Duodenal mucosa (tissue), 2 donors: ENCODE data around the gene GGACT.

ENCODE experiments used
- H3K27ac ChIP-seq: one replicate; pipeline ENCODE4 v1.7.0; 2013; ENCODE audit warnings: low read depth, low read length
- H3K27me3 ChIP-seq, 2 donors: one replicate each; pipeline ENCODE4 v1.7.0; 2013; ENCODE audit warnings: low read length in 2 of 2, control low read depth in 1 of 2; ENCODE audit not compliant: insufficient read depth in 2 of 2, control insufficient read depth in 1 of 2
- H3K36me3 ChIP-seq, 2 donors: one replicate each; pipeline ENCODE4 v1.7.0; 2013; ENCODE audit warnings: low read length in 2 of 2, control low read depth in 1 of 2; ENCODE audit not compliant: insufficient read depth in 2 of 2, control insufficient read depth in 1 of 2
- H3K4me1 ChIP-seq, 2 donors: one replicate each; pipeline ENCODE4 v1.7.0; 2013; ENCODE audit warnings: low read length in 2 of 2, control low read depth in 1 of 2; ENCODE audit not compliant: insufficient read depth in 2 of 2, control insufficient read depth in 1 of 2
- H3K4me3 ChIP-seq, 2 donors: one replicate each; pipeline ENCODE4 v1.7.0; 2013; ENCODE audit warnings: low read length in 2 of 2, low read depth in 1 of 2
- H3K9ac ChIP-seq, 2 donors: one replicate each; pipeline ENCODE4 v1.7.0; 2013; ENCODE audit warnings: low read length in 2 of 2, low read depth in 1 of 2
- H3K9me3 ChIP-seq, 2 donors: one replicate each; pipeline ENCODE4 v1.7.0; 2013; ENCODE audit warnings: low read length in 2 of 2, control low read depth in 1 of 2; ENCODE audit not compliant: control insufficient read depth in 1 of 2

Gene GGACT

DNA sequence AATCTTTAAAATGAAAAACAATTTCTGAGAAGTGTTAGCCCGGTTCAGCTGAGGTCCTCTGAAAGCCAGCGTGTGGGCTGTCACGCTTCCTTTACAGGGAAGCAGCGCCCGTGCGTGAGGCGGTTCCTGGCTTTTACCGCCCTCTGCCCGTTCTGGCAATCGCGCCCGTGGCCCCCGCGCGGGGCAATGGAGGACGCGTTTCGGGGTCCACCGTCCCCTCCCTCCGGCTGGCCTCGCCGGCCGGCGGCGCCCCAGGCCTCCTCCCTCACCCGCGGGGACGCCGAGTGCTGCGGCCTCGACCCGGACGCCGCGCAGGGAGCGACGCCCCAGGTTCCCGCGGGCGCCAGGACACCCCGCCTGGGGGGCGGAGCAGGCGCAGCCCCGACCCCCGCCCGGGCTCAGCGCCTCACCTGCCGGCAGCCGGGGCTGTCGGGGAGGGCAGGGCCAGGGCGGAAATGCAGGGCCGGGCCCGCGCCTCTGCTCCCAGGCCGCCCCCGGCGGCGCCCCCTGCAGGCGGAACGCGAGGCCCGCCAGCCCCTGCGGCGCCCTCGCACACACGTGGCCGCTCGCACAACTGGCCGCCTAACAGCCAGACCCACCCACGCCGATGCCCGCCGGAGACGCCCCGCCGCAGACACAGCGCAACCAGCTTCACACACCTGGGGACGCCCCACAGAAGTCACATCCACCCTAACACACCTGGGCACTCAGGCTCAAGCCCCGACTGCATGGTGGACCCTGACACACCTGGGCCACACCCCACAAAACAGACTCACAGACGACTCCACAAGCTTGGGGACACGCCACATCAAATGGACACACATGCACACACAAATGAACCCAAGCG lies at the start of gene GGACT:
Gene GGACT (minus strand): TSS at position 459 of the 847 bp plus-strand sequence. CDS start 56,198 bp downstream, outside the sequence.
- Histone ChIP-seq H3K36me3 (no peaks in the 10 kb centered on the region), H3K9ac (peak within 1 kb of the TSS; percentile 67 to 85), H3K4me1 (peaks cover 4 to 5% of the 10 kb centered on the region in 2 donors), H3K4me3 (peak within 1 kb of the TSS; percentile 77 to 81), H3K27me3 (no peaks in the 10 kb centered on the region), H3K27ac (peak within 1 kb of the TSS; percentile 48), H3K9me3 (no peaks in the 10 kb centered on the region)

DNA sequence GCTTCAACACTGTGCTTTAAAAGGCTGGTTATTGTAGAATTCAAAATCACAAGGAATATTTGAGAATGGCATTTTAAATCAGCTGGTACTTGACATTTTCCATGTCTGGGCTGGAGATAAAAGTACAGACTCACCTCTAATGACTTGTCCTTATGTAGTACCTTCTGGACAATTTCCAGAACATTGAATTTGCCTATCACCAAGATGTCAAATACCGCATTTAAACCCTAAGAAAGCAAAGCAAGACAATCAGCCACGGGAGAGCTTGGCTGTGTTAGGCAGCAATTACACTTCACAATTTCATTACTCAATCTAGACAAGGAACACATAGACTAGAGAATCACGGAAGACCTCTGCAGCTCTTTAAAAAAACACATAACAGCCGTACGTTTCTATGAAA lies 49.2 kb upstream of the GGACT start:
- Histone ChIP-seq H3K9ac (no peak overlapping the region), H3K9me3 (no peaks in the 10 kb centered on the region), H3K27ac (no peak overlapping the region)

DNA sequence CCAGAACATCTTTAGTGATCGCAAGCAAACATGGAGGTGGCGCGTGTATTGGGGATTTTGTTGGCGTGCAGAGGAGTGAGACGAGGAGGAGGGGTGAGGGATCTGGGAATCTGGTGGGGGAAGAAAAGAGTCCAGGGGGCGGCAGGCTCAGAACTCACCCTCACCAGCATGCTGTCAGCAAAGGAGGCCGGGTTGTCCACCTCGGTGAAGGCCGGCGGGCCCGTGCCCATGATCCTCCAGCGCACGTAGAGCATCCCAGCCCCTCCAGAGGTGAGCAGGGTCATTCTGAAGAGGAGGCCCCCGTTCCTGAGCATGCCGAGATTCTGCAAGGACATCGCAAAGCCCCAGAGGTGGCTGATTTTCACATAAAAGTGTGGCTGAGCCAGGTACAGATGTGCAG lies 48.8 kb upstream of the GGACT start:
- Histone ChIP-seq H3K36me3 (peaks cover 19 to 67% of the 10 kb centered on the region in 2 donors), H3K4me1 (no peaks in the 10 kb centered on the region), H3K9me3 (no peaks in the 10 kb centered on the region), H3K27me3 (no peaks in the 10 kb centered on the region), H3K27ac (no peak overlapping the region), H3K9ac (no peak overlapping the region), H3K4me3 (no peak overlapping the region)

More for the DNA sequence above, 49.2 kb upstream of the GGACT start:
- Histone ChIP-seq H3K4me1 (no peaks in the 10 kb centered on the region), H3K36me3 (peaks cover 19 to 68% of the 10 kb centered on the region in 2 donors), H3K4me3 (no peak overlapping the region), H3K27me3 (no peaks in the 10 kb centered on the region)

DNA sequence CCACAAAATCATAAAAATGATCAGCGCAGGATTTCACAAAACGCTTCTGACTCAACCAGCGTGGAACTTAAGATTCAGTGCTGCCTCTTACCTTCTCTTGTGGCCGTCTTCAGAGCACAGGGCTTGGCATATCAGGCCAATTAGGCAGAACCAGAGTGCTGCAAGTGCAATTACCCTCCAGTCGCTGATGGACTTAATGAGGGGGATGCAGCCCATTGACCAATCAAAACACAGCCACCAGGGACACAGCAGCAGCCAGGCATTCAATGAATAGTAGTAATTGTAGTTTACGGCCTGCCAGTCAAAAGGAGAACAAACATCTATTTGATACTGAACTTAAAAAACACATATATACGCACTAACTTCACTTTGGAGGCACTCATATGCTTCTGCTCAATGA lies 47.9 kb upstream of the GGACT start:
- H3K4me3 ChIP-seq: no peak overlapping the region
- no peaks in the 10 kb centered on the region for H3K4me1 ChIP-seq
- H3K9me3 ChIP-seq: no peaks in the 10 kb centered on the region
- H3K27me3 ChIP-seq: no peaks in the 10 kb centered on the region
- no peak overlapping the region for H3K27ac ChIP-seq
- peaks cover 15 to 59% of the 10 kb centered on the region in 2 donors for H3K36me3 ChIP-seq
- no peak overlapping the region for H3K9ac ChIP-seq

DNA sequence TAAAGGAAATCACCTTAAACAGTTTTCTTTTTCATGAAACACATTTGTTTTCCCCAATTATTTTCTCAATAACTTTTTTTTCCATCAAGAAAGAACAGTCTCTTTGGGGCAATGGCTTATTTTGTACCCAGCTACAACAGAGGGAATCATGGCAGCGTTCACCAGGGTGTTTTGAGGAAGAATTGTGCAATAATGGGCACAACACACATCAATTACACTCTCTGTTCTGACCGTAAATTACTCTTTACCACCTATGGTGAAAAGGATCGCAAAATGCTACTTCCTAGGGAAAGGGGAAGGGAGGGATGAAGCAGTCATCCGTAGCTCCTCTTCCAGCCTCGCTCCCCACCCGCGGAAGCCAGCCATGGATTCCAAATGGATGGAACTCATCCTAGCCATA lies 47.4 kb upstream of the GGACT start:
- Histone ChIP-seq H3K36me3 (peaks cover 17 to 56% of the 10 kb centered on the region in 2 donors), H3K4me3 (no peak overlapping the region), H3K27ac (no peak overlapping the region), H3K4me1 (no peaks in the 10 kb centered on the region), H3K27me3 (no peaks in the 10 kb centered on the region), H3K9me3 (no peaks in the 10 kb centered on the region), H3K9ac (no peak overlapping the region)

DNA sequence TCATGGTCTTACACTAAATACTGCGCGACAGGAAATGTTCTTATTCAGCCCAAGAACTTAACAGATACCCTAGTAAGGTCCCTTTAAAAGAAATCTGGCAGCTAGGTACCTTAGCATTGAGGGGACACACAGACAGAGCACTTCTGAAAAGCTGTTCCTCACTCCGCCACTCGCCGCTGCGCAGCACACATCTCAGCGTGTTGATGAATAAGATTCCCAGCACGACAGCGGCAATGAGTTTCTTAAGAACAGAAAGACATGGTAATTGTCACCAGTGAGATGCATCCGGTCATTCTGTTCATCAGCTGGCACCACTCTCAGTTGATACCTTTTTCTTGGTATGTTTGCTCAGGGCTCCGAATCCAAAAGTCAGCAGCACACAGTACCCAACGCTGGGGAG lies 46.1 kb upstream of the GGACT start:
- peaks cover 22 to 68% of the 10 kb centered on the region in 2 donors for H3K36me3 ChIP-seq
- H3K27me3 ChIP-seq: no peaks in the 10 kb centered on the region
- no peaks in the 10 kb centered on the region for H3K4me1 ChIP-seq
- no peaks in the 10 kb centered on the region for H3K9me3 ChIP-seq
- no peak overlapping the region for H3K9ac ChIP-seq
- no peak overlapping the region for H3K27ac ChIP-seq
- H3K4me3 ChIP-seq: no peak overlapping the region

DNA sequence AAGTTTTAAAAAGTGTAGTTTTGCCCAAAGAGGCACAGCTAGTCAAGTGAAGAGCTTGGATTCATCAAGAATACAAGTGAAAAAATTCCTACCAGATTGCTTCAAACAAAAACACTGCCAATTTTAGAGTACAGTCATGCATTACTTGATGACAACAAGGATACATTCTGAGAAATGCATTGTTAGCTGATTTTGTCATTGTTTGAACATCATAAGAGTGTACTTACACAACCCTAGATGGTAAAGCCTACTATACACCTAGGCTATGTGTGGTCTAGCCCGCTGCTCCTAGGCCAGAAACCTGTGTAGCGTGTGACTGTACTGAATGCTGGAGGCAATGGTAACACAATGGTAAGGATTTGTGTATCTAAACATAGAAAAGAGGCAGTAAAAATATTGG lies 44.9 kb upstream of the GGACT start:
- Histone ChIP-seq H3K4me1 (no peaks in the 10 kb centered on the region), H3K36me3 (peaks cover 22 to 74% of the 10 kb centered on the region in 2 donors), H3K9me3 (no peaks in the 10 kb centered on the region), H3K27ac (no peak overlapping the region), H3K27me3 (no peaks in the 10 kb centered on the region), H3K9ac (no peak overlapping the region), H3K4me3 (no peak overlapping the region)

DNA sequence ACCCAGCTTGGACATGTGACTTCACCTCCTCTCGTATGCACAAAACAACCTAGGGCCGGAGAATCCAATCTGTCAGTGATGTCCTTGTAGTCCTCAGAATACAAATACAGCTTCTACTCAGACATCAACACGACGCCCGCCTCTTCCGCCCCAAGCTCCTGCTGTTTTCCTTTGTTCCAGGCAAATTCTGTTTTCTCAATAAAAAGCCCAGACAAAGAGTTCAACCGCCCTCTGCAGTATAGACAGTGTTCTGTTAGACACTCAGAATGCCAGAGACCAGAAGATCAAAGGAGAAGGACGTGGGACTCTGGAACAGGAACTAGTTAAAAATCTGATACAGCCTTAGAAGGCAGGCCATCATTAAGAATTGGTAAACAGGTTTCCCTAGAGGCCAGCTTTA lies 42.0 kb upstream of the GGACT start:
- Histone ChIP-seq H3K9ac (no peak overlapping the region), H3K4me1 (no peaks in the 10 kb centered on the region), H3K27me3 (no peaks in the 10 kb centered on the region), H3K9me3 (no peaks in the 10 kb centered on the region), H3K36me3 (peaks cover 13 to 74% of the 10 kb centered on the region in 2 donors), H3K27ac (no peak overlapping the region), H3K4me3 (no peak overlapping the region)

DNA sequence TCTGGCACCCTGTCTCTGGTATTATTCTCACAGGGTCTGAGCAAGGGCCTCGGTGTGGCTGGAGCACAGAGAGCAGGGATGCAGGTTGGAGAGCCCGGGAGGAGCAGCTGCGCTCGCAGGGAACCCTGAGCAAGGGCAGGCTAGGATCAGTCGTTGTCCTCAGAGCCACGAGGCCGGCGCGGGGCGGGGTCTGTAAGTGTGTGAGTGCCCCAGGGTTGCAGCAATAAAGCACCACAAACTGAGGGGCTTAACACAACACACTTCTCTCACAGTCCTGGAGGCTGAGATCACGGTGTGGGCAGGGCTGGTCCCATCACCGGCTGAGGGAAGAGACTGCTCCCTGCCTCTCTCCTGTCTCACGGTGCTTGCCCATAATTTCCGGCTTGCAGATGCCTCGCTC lies 38.5 kb upstream of the GGACT start:
- Histone ChIP-seq H3K4me1 (no peaks in the 10 kb centered on the region), H3K27ac (no peak overlapping the region), H3K27me3 (no peaks in the 10 kb centered on the region), H3K4me3 (no peak overlapping the region), H3K9ac (no peak overlapping the region), H3K9me3 (no peaks in the 10 kb centered on the region), H3K36me3 (peaks cover 7 to 70% of the 10 kb centered on the region in 2 donors)

DNA sequence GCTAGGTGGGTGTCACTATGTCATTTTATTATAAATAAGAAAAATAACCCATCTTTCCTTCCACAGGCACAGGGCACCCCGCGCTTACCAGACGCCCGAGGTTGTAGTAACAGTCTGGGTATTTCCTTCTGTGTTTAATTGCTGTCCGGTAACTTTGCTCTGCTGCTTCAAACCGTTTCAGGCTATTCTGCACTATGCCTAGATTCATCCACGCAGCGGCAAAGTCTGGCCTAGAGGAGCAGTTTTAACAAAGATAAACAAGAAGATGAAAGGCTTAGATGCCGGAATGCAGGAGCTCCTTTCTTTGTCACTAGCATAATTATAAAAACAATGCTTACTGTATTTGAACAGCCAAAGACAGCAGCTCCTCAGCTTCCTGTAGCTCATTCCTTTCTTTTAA lies 36.9 kb upstream of the GGACT start:
- Histone ChIP-seq H3K27ac (no peak overlapping the region), H3K27me3 (no peaks in the 10 kb centered on the region), H3K9me3 (no peaks in the 10 kb centered on the region), H3K4me1 (no peaks in the 10 kb centered on the region), H3K36me3 (peaks cover under 1 to 68% of the 10 kb centered on the region in 2 donors), H3K4me3 (no peak overlapping the region), H3K9ac (no peak overlapping the region)
